Upper lobe of right lung (tissue), 1 donor: ENCODE measurements around the gene GSTA3. TPM values are rescaled to one million over a fixed set of nuclear protein-coding genes. Genes with fewer than 3 reads are reported as not detected.

ENCODE experiments used
- ATAC-seq: fragments of 200-7000 bp; cut with Tn5 transposase; one replicate; pipeline ENCODE4 v1.9.1; 2020; ENCODE audit warnings: mild to moderate bottlenecking, moderate library complexity
- DNase-seq: peaks from one replicate; pipeline ENCODE4 v3.0.0-alpha.2; 2020
- H3K27ac ChIP-seq: fragments of 200-600 bp; one replicate; pipeline ENCODE4 v1.8.0; 2022
- H3K27me3 ChIP-seq: fragments of 200-600 bp; one replicate; pipeline ENCODE4 v1.8.0; 2022; ENCODE audit warnings: mild to moderate bottlenecking
- H3K36me3 ChIP-seq: fragments of 200-600 bp; one replicate; pipeline ENCODE4 v1.8.0; 2022
- H3K4me1 ChIP-seq: fragments of 200-600 bp; one replicate; pipeline ENCODE4 v1.8.0; 2022
- H3K4me3 ChIP-seq: fragments of 200-600 bp; one replicate; pipeline ENCODE4 v1.8.0; 2022; ENCODE audit warnings: mild to moderate bottlenecking
- H3K9me3 ChIP-seq: fragments of 200-600 bp; one replicate; pipeline ENCODE4 v1.8.0; 2022
- CTCF ChIP-seq: fragments of 200-600 bp; IDR thresholded peaks from one replicate; pipeline ENCODE4 v1.8.0; 2022; ENCODE audit warnings: antibody characterized with exemption
- intact Hi-C: fragments of 100-400 bp; cut with DNase I; formaldehyde crosslinking; loops from one replicate; pipeline ENCODE4 v1.11.0; 2022
- total RNA-seq: library from RNA; stranded (reverse); fragmentation: NEBNext Ultra II Directional; extraction: Animal tissue kit (Norgen Biotek cat#: 25700); gene quantifications from one replicate; pipeline ENCODE4 v1.2.1, GENCODE V29; 2021
- donor health status: DM: no; HTN: yes; CAD: no; lungs with severe emphysema.

The GSTA3 gene
- total RNA-seq, 1 donor from 2014 or later, result not detected

DNA sequence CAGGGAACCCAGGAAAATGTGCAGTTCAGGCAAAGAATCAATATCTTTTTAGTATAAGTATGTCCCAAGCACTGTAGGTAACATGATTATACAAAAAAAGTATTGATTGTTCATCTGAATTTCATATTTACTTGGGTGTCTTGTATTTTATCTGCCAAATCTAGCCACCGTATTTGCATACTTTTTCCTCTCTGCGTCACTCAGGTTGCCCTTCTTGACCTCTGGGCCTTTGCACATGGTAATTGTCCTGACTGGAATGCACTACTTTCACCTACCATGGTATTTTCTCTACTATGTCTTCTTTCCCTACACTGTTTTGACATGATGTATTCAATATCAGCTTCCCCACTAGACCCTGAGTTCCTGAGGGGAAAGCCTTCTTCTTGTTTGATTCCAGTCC lies 15.2 kb downstream of the GSTA3 start:
- intact Hi-C loops, result no loop called here
- H3K9me3 ChIP-seq, result no peaks in the 10 kb centered on the region
- DNase-seq, result no peak
- no peak for ATAC-seq
- no peaks in the 10 kb centered on the region for H3K36me3 ChIP-seq
- no peak overlapping the region for H3K4me3 ChIP-seq
- H3K27me3 ChIP-seq, result no peaks in the 10 kb centered on the region
- no peak overlapping the region for H3K27ac ChIP-seq
- TF ChIP-seq CTCF, result no peak
- no peaks in the 10 kb centered on the region for H3K4me1 ChIP-seq

DNA sequence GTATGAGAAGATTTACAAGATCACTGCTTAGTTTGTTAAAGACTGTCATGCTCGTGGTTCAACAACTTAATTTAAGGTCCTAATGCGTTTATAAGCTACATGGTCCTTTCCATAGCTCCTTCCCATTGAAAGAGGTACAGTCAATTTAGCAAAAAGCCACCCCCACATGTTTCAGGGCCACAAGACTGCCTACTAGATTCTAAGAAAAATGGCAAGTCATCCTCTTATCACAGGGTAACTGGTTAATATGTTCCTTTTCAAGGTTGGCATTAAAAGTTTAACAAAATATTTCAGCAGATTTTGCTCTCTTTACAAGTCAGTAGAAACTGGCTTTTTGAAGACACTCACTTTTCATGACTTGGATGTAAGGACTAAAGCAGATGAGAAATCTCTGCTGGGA lies 15.7 kb downstream of the GSTA3 start:
- no peak for TF ChIP-seq CTCF
- H3K27me3 ChIP-seq, result no peaks in the 10 kb centered on the region
- DNase-seq (no peak), ATAC-seq (no peak)
- no peaks in the 10 kb centered on the region for H3K9me3 ChIP-seq
- H3K4me3 ChIP-seq, result no peak overlapping the region
- H3K36me3 ChIP-seq, result no peaks in the 10 kb centered on the region
- intact Hi-C loops, result no loop called here
- no peaks in the 10 kb centered on the region for H3K4me1 ChIP-seq
- H3K27ac ChIP-seq, result no peak overlapping the region

DNA sequence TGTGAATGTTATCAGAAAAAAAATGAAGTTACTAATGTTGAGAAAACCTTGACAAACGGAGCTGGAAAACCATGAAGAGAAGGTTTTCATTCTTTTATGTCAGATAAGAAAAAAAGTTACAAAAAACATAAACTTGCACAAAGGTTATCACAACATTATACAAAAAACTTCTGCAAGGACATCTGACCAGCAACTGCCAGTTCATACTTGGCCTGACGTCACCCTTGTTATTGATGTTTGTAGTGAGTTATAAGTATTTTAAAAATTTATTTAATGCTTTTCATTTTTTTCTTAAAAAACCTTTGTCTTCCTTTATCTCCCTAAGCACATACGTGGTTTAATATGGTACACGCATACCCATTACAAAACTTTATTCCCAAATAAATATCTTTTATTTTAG lies 16.3 kb downstream of the GSTA3 start:
- no peaks in the 10 kb centered on the region for H3K27me3 ChIP-seq
- no peak overlapping the region for H3K4me3 ChIP-seq
- intact Hi-C loops, result no loop called here
- H3K9me3 ChIP-seq, result no peaks in the 10 kb centered on the region
- no peak for TF ChIP-seq CTCF
- DNase-seq, result no peak
- H3K36me3 ChIP-seq, result no peaks in the 10 kb centered on the region
- no peak overlapping the region for H3K27ac ChIP-seq
- no peaks in the 10 kb centered on the region for H3K4me1 ChIP-seq
- ATAC-seq, result no peak

DNA sequence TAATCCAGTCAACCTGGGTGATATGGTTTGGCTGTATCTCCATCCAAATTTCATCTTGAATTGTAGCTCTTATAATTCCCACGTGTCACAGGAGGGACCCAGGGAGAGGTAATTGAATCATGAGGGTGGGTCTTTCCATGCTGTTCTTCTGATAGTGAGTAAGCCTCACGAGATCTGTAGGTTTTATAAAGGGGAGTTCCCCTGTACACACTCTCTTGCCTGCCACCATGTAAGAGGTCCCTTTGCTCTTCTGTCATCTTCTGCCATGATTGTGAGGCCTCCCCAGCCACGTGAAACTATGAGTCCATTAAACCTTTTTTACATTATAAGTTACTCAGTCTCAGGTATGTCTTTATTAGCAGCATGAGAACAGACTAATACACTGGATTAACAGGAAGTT lies 19.5 kb downstream of the GSTA3 start:
- H3K9me3 ChIP-seq, result no peaks in the 10 kb centered on the region
- no peaks in the 10 kb centered on the region for H3K36me3 ChIP-seq
- intact Hi-C loops, result no loop called here
- no peak for TF ChIP-seq CTCF
- no peak for DNase-seq
- no peaks in the 10 kb centered on the region for H3K27me3 ChIP-seq
- no peaks in the 10 kb centered on the region for H3K4me1 ChIP-seq
- H3K27ac ChIP-seq, result no peak overlapping the region
- no peak for ATAC-seq
- H3K4me3 ChIP-seq, result no peak overlapping the region

- no peak for TF ChIP-seq CTCF
- no peaks in the 10 kb centered on the region for H3K36me3 ChIP-seq
- no peaks in the 10 kb centered on the region for H3K9me3 ChIP-seq
- no peak overlapping the region for H3K27ac ChIP-seq
- H3K4me1 ChIP-seq, result no peaks in the 10 kb centered on the region
- ATAC-seq (no peak), DNase-seq (no peak)
- H3K27me3 ChIP-seq, result no peaks in the 10 kb centered on the region
- no peak overlapping the region for H3K4me3 ChIP-seq
- intact Hi-C loops, result no loop called here
Observed at GRCh38 chr6:52887910-52888524, 21.5 kb downstream of the GSTA3 start.
